Activated CD4-positive, alpha-beta T cell treated with anti-CD3 and anti-CD28 coated beads, Interleukin-2, amount 50 U/mL, for 24 hours (primary cell): Measurements from ENCODE around the gene ELK1.
"Not testable (repeated sequence)": the region's sequence is repeated elsewhere in the genome, so short reads cannot be mapped to it uniquely, and the experiment has no call there.

Experiments used
- DNase-seq, 2 donors: peaks; one replicate each; pipeline ENCODE4 v3.0.0-alpha.2; 2020; ENCODE audit warnings: low read depth in 1 of 2, low spot score in 1 of 2

Gene ELK1, protein sequence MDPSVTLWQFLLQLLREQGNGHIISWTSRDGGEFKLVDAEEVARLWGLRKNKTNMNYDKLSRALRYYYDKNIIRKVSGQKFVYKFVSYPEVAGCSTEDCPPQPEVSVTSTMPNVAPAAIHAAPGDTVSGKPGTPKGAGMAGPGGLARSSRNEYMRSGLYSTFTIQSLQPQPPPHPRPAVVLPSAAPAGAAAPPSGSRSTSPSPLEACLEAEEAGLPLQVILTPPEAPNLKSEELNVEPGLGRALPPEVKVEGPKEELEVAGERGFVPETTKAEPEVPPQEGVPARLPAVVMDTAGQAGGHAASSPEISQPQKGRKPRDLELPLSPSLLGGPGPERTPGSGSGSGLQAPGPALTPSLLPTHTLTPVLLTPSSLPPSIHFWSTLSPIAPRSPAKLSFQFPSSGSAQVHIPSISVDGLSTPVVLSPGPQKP

DNA sequence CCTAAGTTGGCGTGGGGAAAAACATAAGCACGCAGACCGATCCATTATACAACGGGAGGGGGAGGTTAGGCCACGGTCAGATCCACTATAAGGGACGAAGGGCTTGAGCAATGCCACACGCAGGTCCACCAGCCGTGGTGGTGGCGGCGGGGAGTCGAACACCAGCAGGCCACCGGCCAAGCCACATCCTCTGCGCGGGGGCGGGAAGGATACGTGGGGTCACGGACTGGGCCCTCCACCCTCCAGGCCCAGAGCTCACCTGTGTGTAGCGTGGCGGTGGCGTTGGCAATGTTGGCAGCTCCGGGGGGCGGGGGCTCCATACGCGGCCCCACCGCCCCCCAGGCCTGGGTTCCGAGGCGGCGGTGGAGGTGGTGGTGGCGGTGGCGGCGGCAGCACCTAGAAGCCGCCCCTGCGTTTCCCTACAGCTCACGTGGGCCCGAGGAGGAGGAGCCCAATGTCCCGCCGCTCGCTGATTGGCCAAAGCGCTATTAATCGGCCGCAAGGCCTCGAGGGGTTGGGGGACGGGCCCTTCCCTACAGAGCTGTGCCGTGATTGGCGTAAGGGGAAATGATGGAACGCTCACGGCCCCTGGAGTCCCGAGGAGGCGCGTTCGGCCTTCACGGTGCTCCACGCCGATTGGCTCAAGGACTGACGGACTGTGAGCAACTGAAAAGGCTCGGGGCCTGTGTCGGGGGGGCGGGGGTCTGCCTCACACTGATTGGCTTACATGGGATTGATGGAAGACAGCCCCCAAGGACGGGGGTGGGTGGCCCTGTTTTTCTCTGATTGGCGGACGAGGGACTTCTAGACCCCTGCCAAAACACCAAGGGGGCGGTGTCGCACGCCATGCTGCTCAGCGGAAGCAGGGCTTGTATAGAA is at the start of gene ELK1:
ELK1 (minus strand) TSS at position 400 of the 879 bp plus-strand sequence. CDS start 9,122 bp downstream, outside the sequence.
- peak; percentile 53 to 84 for DNase-seq

DNA sequence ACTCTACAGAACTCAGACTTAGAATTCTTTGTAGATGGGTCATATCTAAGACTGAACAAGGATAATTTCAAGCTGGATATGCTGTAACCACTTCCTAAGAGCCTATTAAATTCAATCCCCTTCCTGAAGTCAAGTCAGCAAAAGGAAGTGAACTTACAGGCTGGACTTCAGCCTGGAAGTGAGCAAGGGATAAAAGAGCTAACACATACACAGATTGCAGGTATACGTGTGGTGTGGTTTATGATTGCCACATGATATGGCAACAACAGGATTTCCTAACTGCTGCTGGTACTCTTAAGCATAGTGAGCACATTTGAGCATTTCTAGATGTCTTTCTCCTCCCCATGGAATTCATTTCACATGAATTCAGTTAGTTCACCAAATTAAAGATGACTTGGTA is 46.8 kb upstream of the ELK1 start:
- no peak for DNase-seq

DNA sequence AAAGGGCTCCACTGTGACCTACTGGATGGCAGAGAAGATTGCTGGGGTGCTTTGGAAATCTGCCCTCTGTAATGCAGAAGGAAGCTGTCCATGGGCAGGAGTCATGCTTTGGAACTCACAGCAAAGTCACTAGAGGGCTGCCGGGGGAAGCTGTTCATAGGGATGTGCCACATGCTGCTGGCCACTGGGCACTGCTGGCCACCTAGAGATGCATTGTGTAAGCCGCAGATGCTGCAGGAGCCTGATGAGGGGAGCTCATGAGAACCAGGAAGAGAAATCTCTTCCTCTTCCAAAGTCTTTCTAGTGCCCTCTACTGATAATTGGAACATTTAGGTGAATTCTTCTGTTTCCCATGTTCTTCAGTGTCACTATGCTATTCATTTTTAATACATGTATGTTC is 39.8 kb upstream of the ELK1 start:
- DNase-seq, result no peak

DNA sequence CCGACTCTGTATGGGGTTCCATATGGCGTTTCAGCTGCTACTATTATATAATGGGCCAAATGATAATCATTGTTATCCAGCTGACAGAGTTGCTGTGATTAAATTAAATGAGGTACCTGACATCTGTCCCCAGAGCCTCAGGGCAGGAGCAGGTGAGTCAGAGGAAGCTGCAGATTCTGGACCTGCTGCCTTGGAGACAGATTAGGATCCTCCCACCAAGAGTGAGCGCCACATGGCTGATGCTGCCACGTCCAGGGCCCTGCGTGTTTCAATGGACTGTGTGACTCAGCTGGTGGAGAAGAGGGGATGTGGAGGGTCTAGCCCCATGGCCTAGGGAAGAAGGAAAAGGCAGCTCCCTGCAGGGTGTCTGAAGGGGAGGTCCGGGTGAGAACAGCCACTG is 36.9 kb upstream of the ELK1 start:
- no peak for DNase-seq

DNA sequence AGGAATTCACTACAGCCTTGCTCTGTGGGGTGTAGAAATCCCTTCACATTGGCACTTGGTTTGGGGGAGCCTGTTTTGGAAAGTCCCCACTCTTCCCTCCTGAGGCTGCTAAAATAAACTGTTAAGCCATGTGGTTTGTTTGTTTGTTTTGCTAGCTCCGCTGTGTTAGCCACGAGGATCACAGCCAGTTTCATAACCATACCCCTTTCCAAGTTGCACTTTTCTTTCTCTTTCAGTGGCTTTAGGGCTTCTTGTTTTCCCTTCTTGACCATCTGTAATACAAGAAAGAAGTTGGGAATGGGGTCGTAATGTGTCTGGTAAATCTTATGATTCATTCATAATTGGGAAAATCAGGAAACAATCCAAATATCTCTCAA is 33.5 kb upstream of the ELK1 start:
- no peak for DNase-seq

DNA sequence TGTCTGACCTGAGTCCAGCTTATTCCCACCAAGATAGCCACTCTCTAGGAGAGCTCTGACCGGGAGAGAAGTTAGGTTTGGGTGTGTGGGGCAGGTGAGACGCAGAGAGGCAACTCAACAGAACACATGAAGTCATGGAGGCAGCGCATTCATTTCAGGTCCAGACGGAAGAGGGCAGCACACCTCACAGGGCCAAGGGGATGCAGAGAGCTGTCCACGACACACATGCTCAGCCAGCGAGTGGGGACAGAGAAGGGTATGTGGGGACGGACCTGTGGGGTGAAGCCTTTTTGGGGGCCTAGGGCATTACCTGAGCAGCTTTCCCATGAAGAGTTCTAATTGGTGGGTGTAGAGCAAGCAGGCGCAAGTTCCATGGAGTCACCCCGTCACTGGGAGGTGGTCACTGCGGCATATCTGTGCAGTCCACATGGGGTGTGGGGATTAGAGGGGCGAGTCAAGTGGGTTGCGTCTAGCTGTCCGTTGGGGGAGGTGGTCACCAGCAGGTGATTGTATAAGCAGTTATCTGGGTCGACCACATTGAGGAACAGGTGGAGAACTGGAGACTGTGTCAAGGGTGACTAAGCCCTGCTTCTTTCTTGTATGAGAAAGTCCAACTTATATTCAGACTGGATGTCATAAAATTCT is 32.9 kb upstream of the ELK1 start:
- no peak for DNase-seq

DNA sequence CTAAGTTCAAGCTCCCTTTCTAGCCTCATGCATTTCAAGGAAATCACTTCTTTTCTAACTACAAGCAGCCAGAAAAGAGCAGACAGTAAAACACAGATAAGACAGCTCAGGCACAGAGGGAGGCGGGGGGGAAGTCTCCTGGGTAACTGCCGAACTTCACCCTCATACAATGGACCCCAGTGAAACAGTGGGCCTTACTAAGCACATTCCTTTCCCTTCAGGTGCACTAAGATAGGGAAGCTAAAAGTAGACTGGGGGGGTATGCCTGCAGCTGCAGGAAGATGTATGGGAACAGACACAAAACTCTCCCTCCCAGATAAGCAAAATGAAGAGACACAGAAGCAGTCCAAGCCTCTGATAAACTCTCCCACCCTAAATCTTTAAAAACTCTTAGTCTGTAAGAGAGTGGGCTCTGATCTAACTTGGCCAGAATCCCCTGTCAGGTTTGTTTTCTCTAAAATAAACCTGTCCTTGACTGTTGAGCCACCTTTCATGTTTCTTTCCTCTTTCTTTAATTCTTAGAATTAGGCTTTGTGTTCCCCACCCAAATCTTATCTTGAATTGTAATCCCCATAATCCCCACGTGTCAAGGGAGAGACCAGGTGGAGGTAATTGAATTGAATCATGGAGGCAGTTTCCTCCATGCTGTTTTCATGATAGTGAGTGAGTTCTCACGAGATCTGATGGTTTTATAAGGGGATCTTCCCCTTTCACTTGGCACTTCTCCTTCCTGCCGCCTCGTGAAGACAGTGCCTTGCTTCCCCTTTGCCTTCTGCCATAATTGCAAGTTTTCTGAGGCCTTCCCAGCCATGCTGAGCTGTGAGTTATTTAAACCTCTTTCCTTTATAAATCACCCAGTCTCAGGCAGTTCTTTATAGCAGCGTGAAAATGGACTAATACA is 25.8 kb upstream of the ELK1 start:
- not testable (repeated sequence) for DNase-seq

DNA sequence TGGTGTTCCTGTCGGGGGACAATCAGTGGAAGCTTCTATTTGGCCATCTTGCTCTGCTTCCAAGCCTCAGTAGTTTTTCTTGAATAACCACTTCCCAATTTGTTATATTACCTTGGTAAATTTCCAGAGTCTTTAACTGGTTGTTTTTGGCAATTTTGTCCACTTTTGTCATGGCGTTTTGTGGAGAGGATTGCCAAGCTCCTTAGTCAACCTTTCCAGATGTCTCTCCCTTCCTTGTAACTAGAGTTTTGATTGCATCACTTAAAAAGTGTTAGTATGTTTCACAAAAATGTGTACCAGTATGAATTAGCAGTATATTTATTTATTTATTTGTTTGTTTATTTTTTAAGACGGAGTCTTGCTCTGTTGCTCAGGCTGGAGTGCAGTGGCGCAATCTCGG is 24.4 kb upstream of the ELK1 start:
- no peak for DNase-seq

DNA sequence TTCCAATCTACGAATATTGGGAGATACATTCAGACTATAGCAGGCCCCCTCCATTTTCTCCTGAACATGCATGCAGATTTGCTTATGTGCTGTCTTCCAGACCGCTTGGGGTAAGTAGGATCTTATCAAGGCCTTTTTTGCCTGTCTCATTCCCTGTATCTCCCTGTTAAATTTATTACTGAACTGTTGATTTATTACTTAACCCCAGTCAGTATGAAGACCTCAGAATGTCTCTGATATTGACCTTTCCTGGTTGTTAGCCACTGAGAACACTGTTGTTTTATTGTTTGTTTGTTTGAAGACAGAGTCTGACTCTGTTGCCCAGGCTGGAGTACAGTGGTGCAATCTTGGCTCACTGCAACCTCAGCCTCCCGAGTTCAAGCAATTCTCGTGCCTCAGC is 15.4 kb upstream of the ELK1 start:
- DNase-seq, result not testable (repeated sequence)

DNA sequence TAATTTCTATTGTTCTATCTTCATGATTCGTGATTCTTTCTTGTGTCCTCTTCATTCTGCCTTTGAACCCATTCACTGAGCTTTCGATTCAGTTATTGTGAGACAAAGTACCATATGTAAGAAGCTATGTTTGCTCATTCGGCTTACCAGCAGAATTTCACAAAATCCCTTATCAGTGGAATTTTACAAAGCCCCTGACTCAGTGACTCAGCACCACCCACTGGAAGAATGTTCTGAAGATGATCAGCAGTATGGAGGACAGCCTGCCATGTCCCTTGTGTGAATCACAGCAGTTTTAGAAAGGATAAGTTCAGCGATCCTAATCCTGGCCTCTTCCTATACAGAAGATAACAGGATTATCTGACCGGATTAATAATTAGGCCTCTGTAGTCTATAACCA is 14.4 kb upstream of the ELK1 start:
- no peak for DNase-seq

DNA sequence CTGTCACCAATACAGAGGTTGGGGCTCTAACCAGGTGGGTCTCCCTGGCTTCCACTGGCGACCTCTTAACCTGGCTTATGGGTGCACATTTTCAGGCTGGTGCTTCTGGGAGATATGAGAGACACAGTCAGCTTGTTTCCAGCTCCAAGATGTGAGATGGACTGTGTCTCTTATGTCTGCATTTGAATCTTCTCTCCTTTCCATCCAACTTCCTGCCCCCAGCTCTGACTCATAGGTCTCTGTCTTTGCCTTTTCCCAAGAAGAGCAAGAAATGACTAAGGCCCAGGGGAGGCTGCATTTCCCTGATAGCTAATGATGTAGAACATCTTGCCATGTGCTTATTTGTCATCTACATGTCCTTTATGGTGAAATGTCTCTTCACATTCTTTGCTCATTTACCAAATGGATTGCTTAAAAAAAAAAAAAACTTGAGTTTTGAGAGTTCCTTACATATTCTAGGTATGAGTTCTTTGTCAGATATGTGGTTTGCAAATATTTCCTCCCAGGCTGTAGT is 11.8 kb upstream of the ELK1 start:
- DNase-seq, result peak in 1 of 2 donors; percentile 58

DNA sequence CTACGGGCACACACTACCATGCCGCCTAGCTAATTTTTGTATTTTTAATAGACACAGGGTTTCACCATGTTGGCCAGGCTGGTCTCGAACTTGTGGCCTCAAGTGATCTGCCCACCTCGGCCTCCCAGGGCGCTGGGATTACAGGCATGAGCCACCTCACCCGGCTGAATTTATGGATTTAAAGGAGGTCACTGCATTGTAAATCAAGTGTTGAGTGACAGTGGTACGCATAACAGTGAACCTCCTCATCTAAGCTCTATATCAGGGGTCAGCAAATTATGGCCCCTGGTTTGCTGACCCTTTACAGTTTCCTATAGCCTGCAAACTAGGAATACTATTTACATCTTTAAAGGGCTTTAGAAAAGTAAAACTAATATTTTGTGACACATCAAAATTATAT is 11.2 kb upstream of the ELK1 start:
- no peak for DNase-seq

DNA sequence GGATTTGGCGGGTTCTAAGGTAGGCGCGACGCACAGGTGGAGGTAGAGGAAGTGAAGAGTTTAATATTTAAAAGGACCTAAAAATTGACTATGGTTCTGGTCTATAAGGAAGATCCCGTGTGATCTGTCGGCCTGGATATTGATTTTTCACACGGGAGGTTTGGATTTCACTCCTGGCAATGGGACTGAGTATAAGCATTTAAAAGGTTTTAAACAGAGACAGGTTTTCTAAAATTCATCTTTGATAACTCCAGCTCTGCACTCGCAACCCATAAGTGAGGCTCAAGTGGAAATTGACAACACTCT is 9.0 kb upstream of the ELK1 start:
- no peak for DNase-seq

DNA sequence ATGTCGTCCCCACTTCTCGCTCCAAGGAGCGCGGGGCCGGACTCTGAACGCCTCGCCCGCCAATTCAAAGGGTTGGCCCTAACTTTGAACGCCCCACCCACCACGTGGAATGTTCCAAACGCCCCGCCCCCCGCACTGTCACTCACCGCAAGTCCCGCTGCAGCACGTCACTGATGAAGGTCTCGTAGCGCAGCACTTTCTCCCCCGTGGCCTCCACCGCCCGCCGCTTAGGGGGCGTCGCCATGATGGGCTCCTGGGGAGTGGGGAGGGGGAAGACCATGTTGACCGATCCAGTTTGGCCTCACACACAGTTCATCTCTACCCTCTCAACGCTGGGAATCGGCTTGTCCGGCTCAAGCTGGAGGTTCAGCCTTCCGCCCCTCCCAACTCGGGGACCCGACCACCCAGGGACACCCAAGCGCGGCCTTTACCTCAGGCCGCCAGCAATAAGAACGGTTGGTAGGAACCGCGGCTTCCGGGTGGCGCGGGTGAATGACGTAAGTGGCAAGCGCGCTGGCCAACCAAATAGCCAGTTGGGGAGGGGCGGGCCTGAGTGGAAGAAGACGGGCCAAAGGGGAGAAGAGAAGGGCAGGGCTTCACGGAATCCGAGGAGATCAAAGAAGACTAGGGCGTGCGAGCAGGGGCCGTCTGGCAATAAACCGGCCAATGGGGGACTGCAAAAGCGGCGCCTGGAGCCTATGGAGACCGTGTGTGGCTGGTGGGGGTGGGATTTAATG is 8.5 kb upstream of the ELK1 start, which contains the start of gene UXT:
UXT (minus strand) TSS at position 497 of the 737 bp plus-strand sequence; CDS start at position 244, 253 bp downstream.
- DNase-seq, result peak; percentile 78 to 88

DNA sequence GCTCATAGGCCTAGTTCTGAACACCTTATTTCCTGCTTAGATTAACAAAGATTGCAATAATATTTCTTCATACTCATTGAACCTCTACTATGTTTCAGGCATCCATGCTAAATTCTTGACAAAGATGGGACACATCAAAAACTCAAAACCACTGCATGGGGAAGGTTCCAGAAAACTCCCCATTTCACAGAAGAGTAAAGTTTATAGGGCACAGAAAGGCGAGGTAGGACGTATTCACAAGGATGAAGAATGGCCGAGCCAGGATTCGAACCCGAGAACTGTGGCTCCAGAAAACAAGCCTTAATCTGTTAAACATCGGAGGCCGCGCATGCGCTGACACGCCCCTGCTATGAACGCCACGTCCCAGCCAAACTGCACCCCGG is 7.9 kb upstream of the ELK1 start:
- DNase-seq, result no peak

DNA sequence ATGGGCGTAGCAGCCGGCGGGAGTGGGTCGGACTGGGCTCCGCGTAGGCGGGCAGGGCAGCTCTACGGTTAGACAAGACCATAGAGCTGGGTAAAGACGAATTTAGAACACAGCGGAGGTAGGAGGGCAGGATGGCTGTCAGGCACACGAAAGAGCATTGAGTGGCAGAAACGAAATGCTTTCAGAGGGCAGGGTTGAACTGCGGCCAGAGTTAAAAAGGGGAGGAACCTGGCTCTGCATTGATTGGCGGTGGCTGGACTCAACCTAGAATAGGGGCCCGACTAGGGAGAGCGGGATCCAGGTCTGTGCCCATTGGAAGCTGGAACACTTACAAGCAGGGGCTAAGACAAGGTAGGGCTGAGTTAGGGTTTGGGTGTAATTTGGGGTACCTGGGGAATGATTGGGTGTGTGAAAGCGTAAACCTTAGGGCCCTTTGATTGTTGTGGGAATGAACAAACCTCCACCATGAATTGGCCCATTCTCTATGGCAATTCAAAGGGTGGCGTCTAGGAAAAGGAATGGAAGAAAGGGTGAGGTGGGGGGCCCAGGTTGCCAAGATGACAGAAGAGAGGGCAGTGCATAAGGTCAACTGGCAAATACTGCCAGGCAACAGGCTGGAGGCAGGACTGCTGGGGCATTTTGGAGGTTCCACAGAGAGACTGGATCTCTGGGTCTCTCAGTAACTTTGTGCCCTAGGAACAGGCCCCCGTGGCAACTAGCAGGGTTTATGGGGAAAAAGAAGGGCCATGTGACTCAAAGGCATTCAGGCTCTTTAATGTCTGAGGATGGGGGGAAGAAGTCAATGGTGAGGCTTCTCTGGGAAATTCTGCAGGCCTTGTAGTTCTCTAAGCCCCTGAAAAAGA is 911 bp upstream of the ELK1 start:
- DNase-seq, result no peak

DNA sequence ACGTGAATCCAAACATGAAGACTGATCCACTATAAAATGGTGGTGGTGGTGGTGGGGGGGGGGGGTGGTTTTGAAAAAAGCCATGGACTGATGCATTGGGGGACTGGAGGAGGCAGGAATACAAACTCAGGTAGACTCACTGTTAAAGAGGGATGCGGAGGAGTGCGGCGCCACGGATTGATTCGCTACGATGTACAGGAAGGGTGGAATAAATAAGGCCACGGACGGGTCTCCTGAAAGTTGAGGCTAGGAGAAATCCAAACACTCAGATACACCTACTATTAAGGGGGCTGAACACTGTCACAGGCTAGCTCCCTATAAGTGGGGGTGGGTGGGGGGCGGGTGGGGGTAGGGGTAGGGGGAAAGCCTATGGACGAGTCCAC is 591 bp downstream of the ELK1 start:
- DNase-seq, result no peak

DNA sequence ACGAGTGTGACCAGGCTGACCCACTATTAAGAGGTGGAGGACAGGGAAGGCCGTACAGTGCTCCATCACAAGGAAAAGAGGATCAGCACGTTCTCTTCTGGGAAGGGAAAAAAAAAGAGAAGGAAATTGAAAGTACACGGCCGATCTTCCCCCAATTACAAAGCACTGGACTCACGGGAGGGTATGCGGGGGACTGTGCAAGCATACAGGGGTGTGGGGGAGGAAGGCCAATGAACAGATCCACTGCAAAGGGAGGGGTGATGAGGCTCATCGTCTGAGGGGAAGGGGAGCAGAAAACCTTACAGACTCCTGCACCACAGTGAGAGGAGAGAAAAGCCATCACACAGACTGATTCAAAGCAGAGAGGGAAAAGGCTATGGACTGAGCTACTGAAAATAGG is 1.1 kb downstream of the ELK1 start:
- DNase-seq, result no peak

DNA sequence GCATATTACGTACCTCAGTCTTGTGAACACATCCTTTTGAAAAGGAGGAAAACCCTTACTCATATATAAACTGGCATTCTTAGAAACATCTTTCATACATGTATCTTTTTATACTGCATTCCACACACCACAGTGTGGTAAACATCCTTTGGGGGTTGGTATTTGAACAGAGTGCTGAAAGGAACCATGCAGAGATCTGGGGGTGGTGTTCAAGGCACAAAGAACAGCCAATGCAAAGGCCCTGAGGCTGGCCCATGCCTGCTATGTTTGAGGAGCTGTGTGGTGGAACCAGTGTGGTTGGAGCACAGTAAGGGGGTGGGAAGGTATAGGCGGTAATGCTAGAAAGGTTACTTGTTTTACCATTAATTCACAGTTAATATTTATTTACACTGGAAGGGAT is 2.0 kb downstream of the ELK1 start:
- no peak for DNase-seq
